GM19025 (cell line): ENCODE results near the gene ZNF800.

Source experiments
- ATAC-seq: cut with Tn5 transposase; IDR thresholded peaks from one replicate; pipeline ENCODE4 v1.9.1; 2021; ENCODE audit warnings: mild to moderate bottlenecking, low read depth, moderate library complexity; ENCODE audit not compliant: unreplicated experiment

The ZNF800 gene

DNA sequence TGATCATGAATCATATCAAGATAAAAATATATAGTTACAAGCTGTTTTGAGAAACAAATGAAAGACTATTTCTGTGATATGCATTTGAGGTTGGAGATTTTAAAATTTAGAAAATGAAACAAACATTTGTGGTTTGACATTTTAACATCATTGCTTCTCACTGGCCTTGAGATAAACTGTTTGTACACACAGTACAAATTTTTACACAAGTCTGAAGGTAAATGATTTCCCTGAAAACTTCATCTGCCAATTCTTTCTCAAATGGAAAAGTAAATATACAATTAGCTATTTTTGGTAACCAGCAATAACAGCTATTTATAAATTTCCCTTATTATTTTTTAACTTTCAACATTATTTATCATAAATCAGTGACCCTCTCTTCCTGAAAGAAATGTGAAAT, 38.6 kb downstream of the ZNF800 start:
- no peak for ATAC-seq

DNA sequence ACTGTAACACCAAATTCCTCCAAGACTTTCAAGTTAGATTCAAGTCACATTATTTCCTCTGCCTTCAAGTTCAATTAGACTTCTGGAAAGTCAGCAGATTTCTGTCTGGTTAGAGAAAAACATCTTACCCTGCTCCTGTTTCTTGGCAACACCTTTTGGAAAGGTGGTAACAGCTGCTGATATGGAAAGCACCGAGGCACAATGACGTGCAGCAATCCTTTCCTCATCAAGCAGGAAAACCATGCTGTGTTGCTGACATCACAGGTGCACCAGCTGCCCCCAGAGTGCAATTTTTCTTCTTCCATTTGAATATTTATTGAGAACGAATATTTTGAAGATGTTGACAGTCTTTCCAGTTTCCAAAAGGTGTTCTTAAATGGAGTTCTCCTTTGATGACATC, 41.9 kb downstream of the ZNF800 start:
- no peak for ATAC-seq

DNA sequence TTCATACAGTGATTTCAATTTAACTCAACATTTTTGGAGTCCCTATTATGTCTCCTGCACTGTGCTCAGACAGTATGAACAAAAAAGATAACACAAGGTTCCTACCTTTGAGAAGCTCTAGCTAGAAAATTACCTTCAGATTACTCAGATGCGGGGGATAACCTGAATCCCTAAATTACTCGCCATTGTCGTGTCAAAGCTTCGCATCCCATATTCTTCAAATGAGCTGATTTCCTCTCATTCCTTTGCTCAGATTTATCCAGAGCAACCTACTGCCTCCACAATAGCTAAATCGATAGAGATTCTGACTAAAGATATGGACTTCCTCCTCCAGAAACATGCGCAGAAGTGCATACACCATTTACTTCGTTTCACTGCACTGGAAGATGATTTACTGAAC, 42.6 kb downstream of the ZNF800 start:
- no peak for ATAC-seq

DNA sequence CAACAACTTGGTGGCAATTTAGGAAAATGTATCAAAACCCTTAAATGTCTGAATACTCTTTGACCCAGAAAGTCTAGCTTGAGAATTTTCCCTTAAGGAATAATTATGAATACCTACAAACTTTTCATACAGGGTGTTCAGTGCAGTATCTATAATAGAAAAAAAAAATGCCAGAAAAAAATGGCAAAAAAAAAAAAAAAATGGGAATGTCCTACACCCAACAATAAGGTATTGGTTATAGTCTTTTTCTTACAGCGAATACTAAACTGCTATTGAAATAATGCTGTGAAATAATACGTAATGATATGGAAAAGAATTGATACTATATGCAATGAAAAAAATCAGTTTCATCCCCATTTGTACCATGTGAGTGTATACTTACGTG, 44.3 kb downstream of the ZNF800 start:
- ATAC-seq: no peak

DNA sequence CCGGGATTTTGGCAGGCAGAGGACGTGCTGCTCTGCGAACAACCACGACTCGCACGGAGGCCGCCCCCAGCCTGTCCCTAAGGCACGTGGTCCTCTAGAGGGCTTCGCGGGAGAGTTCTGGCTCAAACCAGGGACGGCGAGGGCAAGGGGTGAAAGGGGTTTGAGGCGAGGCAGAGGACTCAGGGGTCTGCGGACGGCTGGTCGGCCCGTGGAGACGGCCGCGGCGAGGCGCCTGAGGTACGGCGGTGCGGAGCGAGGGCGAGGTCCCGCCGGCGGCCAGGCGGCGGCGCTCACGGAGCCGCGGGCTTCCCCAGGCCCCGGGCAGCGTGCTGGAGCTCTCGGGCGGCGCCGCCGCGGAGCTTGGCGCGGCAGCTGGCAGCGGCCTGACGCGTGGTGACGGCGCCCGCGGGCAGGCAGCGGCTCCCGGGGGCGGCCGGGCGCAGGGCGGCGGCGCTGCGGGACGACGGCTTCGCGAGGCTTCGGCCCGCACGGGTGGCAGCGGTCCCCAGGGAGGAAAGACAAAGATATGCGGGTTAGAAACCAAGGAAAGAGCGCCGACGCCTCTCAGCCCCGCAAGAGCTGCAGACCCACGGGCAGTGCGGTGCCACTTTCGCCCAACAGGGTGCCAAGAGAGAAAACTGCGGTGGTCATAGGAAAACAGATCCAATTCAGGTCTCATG, 44.8 kb downstream of the ZNF800 start:
- peak; percentile 98 for ATAC-seq

DNA sequence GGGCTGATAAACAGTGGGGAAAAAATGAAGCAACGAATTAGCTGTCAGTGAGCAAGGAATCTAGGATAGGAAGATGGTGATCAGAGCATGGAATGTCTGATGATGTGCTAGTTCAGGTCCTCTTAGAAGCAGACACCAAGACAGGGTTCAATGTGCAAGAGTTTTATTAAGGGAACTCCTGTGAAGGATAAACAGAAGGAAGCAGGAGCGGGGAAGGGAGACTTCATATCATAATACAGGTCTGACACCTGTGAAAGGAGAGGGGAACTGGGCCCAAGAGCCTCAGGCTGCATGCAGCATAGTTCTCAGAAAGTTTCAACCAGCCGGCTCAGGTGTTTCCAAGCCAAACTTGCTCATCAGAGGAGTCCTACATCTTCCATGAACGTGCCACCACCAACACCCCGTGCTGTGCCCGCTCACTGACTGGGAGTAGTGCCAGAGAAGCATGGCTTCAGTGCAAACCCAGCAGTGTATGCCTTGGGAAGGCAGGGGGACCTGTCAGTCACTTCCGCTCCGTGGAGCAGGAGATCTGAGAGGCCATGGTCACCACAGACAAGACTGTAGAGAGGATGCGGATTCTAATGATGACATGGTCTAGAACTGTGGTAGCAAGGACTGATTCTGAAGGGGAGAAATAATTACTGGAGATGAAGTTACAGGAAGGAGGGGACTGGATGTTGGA, 45.8 kb downstream of the ZNF800 start:
- no peak for ATAC-seq

DNA sequence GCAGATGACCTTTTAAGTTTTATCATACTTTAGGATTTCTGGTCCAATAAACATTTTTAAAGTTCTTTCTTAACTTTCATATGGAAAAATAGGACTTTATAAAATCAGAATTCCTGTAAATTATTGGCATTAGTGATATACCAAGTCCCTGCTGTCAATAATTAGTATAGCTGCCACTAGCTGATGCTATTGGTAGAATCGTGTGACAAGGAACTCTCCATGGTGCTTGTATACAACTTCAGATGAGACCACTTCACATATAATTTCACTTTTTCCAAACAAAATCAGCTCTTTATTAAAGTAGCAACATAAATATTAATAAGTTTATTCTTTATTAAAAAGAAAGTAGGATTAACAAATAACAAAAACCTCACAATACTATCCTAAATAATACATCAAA, 49.9 kb downstream of the ZNF800 start:
- no peak for ATAC-seq

DNA sequence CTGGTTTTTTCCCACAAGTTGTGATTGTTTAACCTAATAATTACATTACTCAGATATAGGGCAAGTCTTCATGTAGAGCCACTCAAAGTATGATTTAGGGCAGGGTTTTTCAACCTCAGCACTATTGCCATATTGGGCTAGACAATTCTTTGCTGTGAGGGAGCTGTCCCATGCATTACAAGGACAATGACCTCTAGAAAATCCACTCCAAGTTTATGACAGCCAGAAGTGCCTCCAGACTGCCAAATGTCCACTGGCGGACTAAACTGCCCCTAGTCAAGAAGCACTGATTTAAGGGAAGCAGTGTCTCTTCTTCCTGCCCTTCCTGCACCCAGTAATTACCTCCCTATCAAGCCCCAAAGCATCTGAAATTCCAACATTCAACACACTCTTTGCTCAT, 54.4 kb downstream of the ZNF800 start:
- ATAC-seq: no peak

DNA sequence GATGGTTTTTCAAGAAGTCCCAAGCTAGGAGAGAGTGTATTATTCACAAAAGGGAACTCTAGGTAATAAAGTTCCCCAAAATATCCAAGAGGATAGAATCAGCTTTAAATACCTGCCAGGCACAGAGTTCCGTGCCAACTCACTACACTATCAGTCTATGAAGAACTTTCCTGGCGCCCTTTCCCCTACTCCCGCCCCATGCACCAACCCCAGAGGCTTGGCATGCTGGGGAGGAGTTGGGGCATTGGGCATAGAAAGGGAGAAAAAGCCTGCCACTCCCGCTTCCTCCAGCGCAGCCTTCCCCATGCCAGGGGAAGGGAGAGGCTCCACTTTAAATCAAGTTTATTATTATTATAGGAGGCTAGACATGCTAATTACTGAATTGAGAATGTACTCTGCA, 54.9 kb downstream of the ZNF800 start:
- no peak for ATAC-seq

DNA sequence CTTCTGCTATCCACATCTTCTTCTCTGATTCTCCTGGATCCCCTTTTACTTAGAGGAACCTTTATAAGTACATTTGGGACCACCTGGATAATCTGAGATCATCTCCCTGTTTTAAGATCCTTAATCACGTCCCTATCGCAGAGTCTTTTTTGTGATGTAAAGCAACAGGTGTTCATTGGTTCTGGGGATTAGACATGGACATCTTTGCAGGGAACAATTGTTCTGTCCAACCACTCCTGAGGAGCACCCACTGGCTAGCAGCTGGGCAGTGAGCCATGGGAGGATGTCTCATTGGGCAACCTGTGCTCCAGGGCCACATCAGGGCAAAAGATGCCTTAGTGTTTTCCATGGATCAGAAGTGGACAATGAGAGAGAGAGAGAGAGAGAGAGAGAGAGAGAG, 56.0 kb downstream of the ZNF800 start:
- ATAC-seq: no peak

DNA sequence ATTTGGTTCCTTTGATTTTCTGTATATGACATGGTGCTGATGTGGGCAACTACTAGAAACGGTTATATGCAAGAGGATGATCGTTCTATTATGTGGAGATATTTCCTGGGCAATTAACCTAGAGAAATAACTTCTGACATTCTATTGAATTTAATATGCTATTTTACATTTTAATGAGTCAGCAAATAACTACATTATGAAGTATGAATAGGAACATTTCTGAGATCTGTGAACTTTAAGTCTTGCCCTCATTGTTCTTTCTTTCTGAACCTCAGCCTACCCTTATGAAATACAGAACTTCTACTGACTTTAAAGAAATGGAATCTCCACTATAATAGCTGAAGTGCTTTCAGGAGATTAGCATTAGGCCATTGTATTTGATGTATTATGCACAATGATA, 59.6 kb downstream of the ZNF800 start:
- no peak for ATAC-seq

DNA sequence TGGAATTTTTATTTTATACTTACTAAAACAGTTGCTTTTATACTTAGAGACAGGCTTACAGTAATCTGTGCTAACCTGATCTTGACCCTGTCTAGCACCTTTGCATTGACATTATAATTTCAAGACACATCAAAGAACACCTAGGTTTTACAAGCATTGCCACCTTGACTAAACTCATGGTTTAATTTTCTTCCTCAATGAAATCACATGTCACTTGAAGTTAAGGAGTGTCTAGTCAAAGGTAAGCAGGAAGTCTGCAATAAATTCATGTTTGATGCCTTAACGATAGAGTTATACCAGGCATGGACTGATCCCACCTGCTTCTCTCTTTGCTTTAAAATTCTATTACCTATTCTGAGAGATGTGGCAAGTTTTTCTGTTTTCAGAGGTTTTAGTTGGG, 62.4 kb downstream of the ZNF800 start:
- ATAC-seq: no peak

DNA sequence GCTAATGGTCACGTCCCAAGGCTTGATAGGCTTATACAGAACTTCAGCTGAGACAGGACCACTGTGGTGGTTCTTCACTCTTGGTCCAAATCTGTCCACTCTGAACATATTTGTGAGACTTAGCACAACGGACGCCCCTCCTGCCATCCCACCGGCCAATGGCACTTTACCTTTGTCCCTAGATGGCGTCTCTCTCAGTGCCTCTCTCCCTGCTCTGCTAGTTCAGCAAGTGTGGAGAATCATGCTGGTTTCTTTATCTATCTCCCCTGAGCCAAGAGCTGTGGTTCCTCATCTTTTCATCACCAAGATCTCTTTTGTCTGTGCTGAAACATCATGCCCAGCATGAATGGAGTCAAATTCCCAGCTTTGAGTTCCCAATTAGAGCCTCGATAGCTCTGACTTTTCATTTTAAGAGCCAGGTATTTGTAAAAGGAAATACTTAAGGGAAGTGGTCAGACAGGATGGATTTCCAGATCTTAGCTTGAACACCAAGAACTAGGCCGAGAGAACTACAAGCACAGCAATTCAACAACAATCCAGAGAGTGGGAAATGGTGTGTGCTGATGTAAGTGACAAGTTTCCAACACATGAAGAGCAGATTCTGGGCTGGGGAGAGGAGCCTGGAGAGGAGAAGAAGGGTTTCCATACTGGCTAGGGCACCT, 69.5 kb downstream of the ZNF800 start:
- no peak for ATAC-seq

DNA sequence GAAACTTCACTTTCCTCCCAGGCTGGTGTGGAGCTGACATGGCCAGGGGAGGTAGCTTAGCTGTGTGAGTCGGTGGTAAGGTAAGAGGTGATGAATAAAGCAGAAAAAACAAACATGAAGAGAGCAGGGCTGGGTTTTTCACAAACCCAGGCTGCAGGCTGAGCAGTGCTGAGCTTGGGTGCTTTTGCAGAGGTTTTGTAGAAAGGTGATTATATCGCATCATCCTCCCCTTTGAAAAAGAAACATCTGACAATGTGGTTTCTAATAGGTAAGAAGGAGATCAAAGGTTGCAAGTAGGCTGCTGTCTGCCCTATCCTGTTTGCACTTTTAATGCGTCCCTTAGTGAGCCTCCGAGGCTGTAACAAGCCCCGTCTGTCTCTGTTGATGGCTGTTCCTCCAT, 70.2 kb downstream of the ZNF800 start:
- ATAC-seq: no peak

DNA sequence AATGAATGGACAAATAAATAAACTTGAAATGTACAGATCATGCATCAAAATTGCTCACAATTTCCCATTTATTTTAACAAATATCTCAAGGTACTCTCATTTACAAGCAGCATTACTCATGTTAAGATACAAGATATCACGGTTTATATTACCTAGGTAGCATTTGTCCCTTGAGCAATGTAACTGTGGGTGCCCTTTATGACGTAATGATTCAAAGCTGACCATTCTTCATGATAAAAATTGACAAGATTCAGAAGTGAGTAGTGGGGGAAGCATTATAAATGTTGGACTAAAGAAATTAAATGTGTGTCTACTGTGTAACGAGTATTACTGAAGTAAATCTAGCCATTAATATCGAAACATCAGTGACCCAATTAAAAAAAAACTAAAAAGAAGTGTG, 71.5 kb downstream of the ZNF800 start:
- no peak for ATAC-seq
